Measurements from ENCODE around the gene LAMP5. TPM values are rescaled to one million over a fixed set of nuclear protein-coding genes. Genes with fewer than 3 reads are reported as not detected.

The LAMP5 gene
- polyA plus RNA-seq, 3 donors: 0.03 to 0.06 TPM; not detected in 1

DNA sequence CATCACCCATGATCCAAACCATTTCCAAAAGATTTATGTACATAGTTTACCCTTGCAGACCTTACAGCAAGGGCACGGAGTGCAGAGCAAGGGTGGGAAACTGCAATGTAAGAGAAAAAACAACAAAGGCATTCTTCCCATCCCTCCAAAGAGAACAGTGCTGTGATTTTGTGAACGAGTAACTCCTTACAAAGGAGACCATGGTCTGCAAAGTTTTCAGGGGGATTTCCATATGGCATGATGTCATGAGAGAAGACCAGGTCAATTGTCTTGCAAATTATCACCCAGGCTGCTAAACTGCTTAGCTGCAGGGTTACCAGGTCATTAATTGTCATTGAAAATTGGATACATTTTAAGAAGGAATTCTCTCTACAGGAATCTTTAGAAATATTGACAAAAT is 58.3 kb downstream of the LAMP5 start:
- WGBS, 3 donors: 18 to 23% (median 18%) methylated on average over 2 of the region's 2 CpGs
- no peak overlapping the region for H3K27ac ChIP-seq (ENCODE audit: low read depth, low read length)

DNA sequence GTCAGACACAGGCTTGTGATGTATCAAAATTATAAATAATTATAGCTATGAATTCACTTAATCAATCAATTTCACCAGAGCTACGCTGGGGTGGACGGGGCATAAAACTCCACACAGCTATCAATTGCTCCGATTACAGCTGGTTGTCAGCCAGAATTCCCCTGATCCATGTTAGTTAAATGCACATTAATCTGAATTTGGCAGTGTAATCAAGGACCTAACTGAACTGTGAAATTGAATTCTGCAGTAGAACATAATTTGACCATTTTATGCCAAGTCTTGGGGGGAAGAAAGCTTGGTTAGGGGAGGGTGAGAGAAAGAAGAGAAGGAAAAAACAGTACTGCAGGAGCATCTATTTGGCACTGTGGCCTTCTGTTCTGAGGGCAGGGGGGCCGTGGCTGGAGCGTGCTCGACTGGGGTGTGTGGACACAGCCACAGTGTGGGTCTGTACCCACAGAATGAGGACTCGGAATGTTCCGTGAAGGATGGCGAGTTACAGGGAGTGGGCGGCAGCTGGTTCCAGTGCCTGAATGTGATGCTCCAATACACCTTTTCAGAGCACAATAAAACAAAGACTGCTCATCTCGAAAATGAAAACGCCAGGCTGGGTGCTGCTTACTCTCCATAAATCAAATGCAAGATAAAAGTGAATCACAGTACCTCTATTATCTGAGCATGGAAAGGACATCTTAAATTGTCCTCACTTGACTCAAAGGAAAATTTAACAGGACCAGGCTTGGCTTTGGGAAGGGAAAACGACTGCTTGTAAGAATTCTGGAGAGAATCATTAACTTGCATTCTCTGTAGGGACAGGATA is 59.2 kb downstream of the LAMP5 start:
- 36 to 46% (median 42%) methylated on average over 13 of the region's 13 CpGs for WGBS, 3 donors
- no peak overlapping the region for H3K27ac ChIP-seq (ENCODE audit: low read depth, low read length)

DNA sequence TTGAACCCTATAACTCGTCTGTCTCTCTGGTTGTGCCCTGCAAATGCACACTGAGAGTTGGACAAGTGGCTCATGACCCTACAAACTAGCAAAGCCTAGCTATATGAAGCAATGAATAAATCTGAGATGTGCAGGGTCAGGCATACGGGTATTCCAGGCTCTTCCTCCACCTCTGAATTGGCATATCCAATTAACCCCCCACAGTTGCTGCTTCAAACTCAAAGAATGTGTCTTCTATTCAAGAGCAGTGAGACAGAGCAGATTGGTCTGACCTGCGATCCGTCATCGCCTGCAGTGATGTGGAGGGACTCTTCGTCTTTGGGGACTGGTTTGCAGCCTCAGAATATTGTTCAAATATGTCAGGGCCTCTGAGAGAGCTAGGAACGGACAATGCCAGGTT is 59.8 kb downstream of the LAMP5 start:
- H3K27ac ChIP-seq (ENCODE audit: low read depth, low read length): no peak overlapping the region
- 61 to 70% (median 66%) methylated on average over 7 of the region's 7 CpGs for WGBS, 3 donors

DNA sequence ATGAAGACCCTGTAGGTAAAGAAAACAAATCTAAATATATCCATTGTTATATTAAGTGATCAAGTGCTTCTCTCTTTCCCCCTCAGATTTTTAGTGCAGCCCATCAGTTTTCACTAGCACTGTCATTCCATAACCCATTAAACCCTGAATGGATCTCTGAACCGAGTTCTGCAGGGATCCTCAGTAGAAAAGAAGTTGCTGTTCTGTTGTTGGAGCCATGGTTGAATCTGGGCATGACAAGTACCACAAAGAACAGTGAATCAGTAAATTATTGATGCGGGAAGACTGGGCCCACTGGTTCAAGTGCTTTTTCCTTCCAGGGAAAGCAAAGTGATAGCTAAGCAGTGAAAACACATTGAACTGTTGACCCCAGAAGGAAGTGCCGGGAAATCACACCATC is 60.4 kb downstream of the LAMP5 start:
- 70 to 76% (median 75%) methylated on average over 3 of the region's 3 CpGs for WGBS, 3 donors
- no peak overlapping the region for H3K27ac ChIP-seq (ENCODE audit: low read depth, low read length)

DNA sequence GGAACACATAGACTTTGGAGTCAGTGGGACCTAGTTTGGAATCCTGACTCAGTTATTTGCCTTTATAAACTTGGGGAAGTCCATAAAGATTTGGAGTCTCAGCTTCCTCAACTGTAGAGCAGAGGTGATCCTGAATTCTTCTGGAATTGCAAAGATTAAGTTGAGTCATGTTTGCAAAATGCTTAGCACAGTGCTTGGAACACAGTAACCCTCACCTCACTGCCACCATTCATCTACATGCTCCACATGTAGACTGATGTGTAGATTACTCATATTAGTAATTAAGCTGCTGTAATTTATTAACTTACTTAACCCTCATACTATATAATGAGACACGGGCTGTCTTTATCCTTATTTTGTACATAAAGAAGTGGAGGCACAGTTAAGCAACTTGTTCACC is 61.4 kb downstream of the LAMP5 start:
- H3K27ac ChIP-seq (ENCODE audit: low read depth, low read length): no peak overlapping the region

DNA sequence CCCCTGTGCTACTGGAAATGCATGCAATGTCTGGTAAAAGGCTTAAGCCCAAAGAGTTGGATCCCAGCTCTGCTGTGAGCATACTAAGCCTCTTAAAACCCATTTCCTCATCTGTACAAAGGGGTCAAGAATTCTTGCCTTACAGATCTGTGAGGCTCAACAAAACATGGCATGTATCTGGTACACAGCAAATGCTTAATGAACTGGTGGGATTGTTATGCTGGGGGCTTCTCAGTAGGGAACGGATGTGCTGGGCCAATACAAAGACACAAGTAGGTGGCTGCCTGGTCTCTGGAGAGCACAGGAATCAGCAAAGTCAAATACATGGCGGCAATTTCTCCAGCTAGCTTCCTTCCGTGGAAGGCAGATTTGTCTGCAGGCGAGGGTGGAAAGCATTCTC is 62.3 kb downstream of the LAMP5 start:
- H3K27ac ChIP-seq (ENCODE audit: low read depth, low read length): no peak overlapping the region
- 86 to 93% (median 91%) methylated on average over 4 of the region's 4 CpGs for WGBS, 3 donors

More for the DNA sequence above, 61.4 kb downstream of the LAMP5 start:
- WGBS, 3 donors: 29 to 100% (median 79%) methylated on average over 1 of the region's 1 CpG

DNA sequence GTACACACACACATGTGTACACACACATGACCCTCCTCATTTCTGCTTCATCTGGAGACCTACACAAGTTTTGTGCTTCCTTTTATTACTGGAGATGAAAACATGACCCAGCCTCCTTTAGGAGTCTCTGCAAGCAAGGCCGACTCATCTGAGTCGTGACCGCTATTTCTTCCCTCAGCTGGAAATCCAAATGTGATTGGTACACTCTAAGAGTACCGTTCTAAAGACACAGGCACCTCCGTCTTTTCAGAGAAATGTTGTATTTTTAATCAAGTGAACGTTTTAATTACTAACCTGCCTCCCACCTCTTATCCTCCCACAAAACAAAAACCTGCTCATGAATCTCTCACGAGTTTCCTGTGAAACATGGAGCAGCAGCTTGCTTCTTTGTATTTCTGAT is 63.0 kb downstream of the LAMP5 start:
- 81 to 84% (median 84%) methylated on average over 7 of the region's 7 CpGs for WGBS, 3 donors
- no peak overlapping the region for H3K27ac ChIP-seq (ENCODE audit: low read depth, low read length)

DNA sequence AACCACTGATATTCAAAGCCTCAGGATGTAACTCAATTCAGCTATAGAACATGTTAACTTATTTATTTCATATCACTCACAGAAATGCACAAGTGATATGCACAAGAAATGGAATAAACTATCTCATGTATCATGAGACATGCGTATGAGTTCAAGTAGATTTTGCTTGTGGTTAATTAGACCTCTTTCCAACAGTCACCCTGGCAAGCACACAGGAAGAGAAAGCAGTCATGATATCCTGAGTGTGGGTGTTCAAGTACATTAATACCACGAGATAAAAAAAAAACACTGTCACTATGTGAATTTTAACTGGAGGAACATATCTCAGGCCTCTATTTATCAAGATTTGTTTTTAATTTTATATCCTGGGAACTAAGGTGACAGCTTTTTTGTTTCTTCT is 64.2 kb downstream of the LAMP5 start:
- 33 to 65% (median 35%) methylated on average over 2 of the region's 2 CpGs for WGBS, 3 donors
- H3K27ac ChIP-seq (ENCODE audit: low read depth, low read length): no peak overlapping the region

All from adipose tissue (tissue), 3 donors.